ENCODE measurements around the gene PTK6.

PTK6 gene

GRCh38 chr20:63493563-63494020, 43.6 kb downstream of the PTK6 start:
- Mint-ChIP-seq H3K36me3 (ENCODE audit: low read depth) (no peaks in the 10 kb centered on the region), H3K27ac (no peak overlapping the region)
- intact Hi-C loops (cut with micrococcal nuclease) = no loop called here

GRCh38 chr20:63492982-63493381, 44.2 kb downstream of the PTK6 start:
- Mint-ChIP-seq H3K4me3 (no peak overlapping the region), H3K27me3 (peaks cover 61% of the 10 kb centered on the region), H3K9me3 (peaks cover 12% of the 10 kb centered on the region), H3K4me1 (ENCODE audit: low read depth) (peaks cover 12% of the 10 kb centered on the region), H3K36me3 (ENCODE audit: low read depth) (no peaks in the 10 kb centered on the region), H3K27ac (no peak overlapping the region)
- intact Hi-C loops (cut with micrococcal nuclease) = no loop called here

More at GRCh38 chr20:63493563-63494020, 43.6 kb downstream of the PTK6 start:
- peaks cover 62% of the 10 kb centered on the region for H3K27me3 Mint-ChIP-seq
- no peak overlapping the region for H3K4me3 Mint-ChIP-seq
- peaks cover 12% of the 10 kb centered on the region for H3K4me1 Mint-ChIP-seq (ENCODE audit: low read depth)
- peaks cover 12% of the 10 kb centered on the region for H3K9me3 Mint-ChIP-seq

GRCh38 chr20:63492518-63492917, 44.7 kb downstream of the PTK6 start:
- Mint-ChIP-seq H3K27ac (no peak overlapping the region), H3K4me3 (no peak overlapping the region), H3K27me3 (peaks cover 59% of the 10 kb centered on the region), H3K9me3 (peaks cover 12% of the 10 kb centered on the region), H3K36me3 (ENCODE audit: low read depth) (no peaks in the 10 kb centered on the region), H3K4me1 (ENCODE audit: low read depth) (peaks cover 12% of the 10 kb centered on the region)
- intact Hi-C loops (cut with micrococcal nuclease) = no loop called here

GRCh38 chr20:63491635-63492230, 45.4 kb downstream of the PTK6 start:
- H3K4me3 Mint-ChIP-seq = no peak overlapping the region
- H3K36me3 Mint-ChIP-seq (ENCODE audit: low read depth) = no peaks in the 10 kb centered on the region
- H3K27ac Mint-ChIP-seq = no peak overlapping the region
- peaks cover 8% of the 10 kb centered on the region for H3K4me1 Mint-ChIP-seq (ENCODE audit: low read depth)
- H3K9me3 Mint-ChIP-seq = peaks cover 12% of the 10 kb centered on the region
- H3K27me3 Mint-ChIP-seq = peaks cover 55% of the 10 kb centered on the region
- intact Hi-C loops (cut with micrococcal nuclease) = no loop called here

GRCh38 chr20:63491078-63491477, 46.1 kb downstream of the PTK6 start:
- peaks cover 1% of the 10 kb centered on the region for H3K4me1 Mint-ChIP-seq (ENCODE audit: low read depth)
- no peaks in the 10 kb centered on the region for H3K36me3 Mint-ChIP-seq (ENCODE audit: low read depth)
- no peak overlapping the region for H3K27ac Mint-ChIP-seq
- intact Hi-C loops (cut with micrococcal nuclease) = no loop called here
- H3K27me3 Mint-ChIP-seq = peaks cover 51% of the 10 kb centered on the region
- no peak overlapping the region for H3K4me3 Mint-ChIP-seq
- H3K9me3 Mint-ChIP-seq = peaks cover 12% of the 10 kb centered on the region

- Mint-ChIP-seq H3K9me3 (peaks cover 12% of the 10 kb centered on the region), H3K27me3 (peaks cover 49% of the 10 kb centered on the region), H3K27ac (no peak overlapping the region), H3K4me3 (no peak overlapping the region), H3K36me3 (ENCODE audit: low read depth) (no peaks in the 10 kb centered on the region), H3K4me1 (ENCODE audit: low read depth) (no peaks in the 10 kb centered on the region)
- intact Hi-C loops (cut with micrococcal nuclease) = no loop called here
Observed at GRCh38 chr20:63490416-63490815, 46.8 kb downstream of the PTK6 start.

- no peaks in the 10 kb centered on the region for H3K4me1 Mint-ChIP-seq (ENCODE audit: low read depth)
- no peak overlapping the region for H3K4me3 Mint-ChIP-seq
- no peak overlapping the region for H3K27ac Mint-ChIP-seq
- H3K36me3 Mint-ChIP-seq (ENCODE audit: low read depth) = no peaks in the 10 kb centered on the region
- intact Hi-C loops (cut with micrococcal nuclease) = no loop called here
- H3K9me3 Mint-ChIP-seq = peaks cover 12% of the 10 kb centered on the region
- H3K27me3 Mint-ChIP-seq = peaks cover 61% of the 10 kb centered on the region
Observed at GRCh38 chr20:63488315-63489251, 48.6 kb downstream of the PTK6 start.

GRCh38 chr20:63487781-63488241, 49.4 kb downstream of the PTK6 start:
- no peaks in the 10 kb centered on the region for H3K4me1 Mint-ChIP-seq (ENCODE audit: low read depth)
- no peak overlapping the region for H3K4me3 Mint-ChIP-seq
- peaks cover 68% of the 10 kb centered on the region for H3K27me3 Mint-ChIP-seq
- peaks cover 12% of the 10 kb centered on the region for H3K9me3 Mint-ChIP-seq
- no peak overlapping the region for H3K27ac Mint-ChIP-seq
- intact Hi-C loops (cut with micrococcal nuclease) = no loop called here
- H3K36me3 Mint-ChIP-seq (ENCODE audit: low read depth) = no peaks in the 10 kb centered on the region

- H3K27me3 Mint-ChIP-seq = peaks cover 71% of the 10 kb centered on the region
- intact Hi-C loops (cut with micrococcal nuclease) = no loop called here
- peaks cover 7% of the 10 kb centered on the region for H3K9me3 Mint-ChIP-seq
- no peaks in the 10 kb centered on the region for H3K4me1 Mint-ChIP-seq (ENCODE audit: low read depth)
- no peak overlapping the region for H3K4me3 Mint-ChIP-seq
- H3K27ac Mint-ChIP-seq = no peak overlapping the region
- H3K36me3 Mint-ChIP-seq (ENCODE audit: low read depth) = no peaks in the 10 kb centered on the region
Observed at GRCh38 chr20:63487116-63487764, 49.9 kb downstream of the PTK6 start.

- Mint-ChIP-seq H3K27ac (no peak overlapping the region), H3K4me3 (no peak overlapping the region), H3K9me3 (no peaks in the 10 kb centered on the region), H3K27me3 (peaks cover 73% of the 10 kb centered on the region), H3K4me1 (ENCODE audit: low read depth) (no peaks in the 10 kb centered on the region), H3K36me3 (ENCODE audit: low read depth) (no peaks in the 10 kb centered on the region)
- intact Hi-C loops (cut with micrococcal nuclease) = no loop called here
Observed at GRCh38 chr20:63486300-63486855, 50.8 kb downstream of the PTK6 start.

- intact Hi-C loops (cut with micrococcal nuclease) = no loop called here
- Mint-ChIP-seq H3K27me3 (peaks cover 68% of the 10 kb centered on the region), H3K4me1 (ENCODE audit: low read depth) (no peaks in the 10 kb centered on the region), H3K4me3 (no peak overlapping the region), H3K9me3 (no peaks in the 10 kb centered on the region), H3K36me3 (ENCODE audit: low read depth) (no peaks in the 10 kb centered on the region), H3K27ac (no peak overlapping the region)
Observed at GRCh38 chr20:63484651-63485403, 52.3 kb downstream of the PTK6 start.

GRCh38 chr20:63484236-63484635, 52.9 kb downstream of the PTK6 start:
- intact Hi-C loops (cut with micrococcal nuclease) = no loop called here
- no peaks in the 10 kb centered on the region for H3K9me3 Mint-ChIP-seq
- H3K4me3 Mint-ChIP-seq = no peak overlapping the region
- H3K27ac Mint-ChIP-seq = no peak overlapping the region
- H3K4me1 Mint-ChIP-seq (ENCODE audit: low read depth) = no peaks in the 10 kb centered on the region
- H3K36me3 Mint-ChIP-seq (ENCODE audit: low read depth) = no peaks in the 10 kb centered on the region
- peaks cover 65% of the 10 kb centered on the region for H3K27me3 Mint-ChIP-seq

GRCh38 chr20:63483834-63484233, 53.3 kb downstream of the PTK6 start:
- H3K27me3 Mint-ChIP-seq = peaks cover 62% of the 10 kb centered on the region
- no peaks in the 10 kb centered on the region for H3K36me3 Mint-ChIP-seq (ENCODE audit: low read depth)

More at GRCh38 chr20:63483834-63484233, 53.3 kb downstream of the PTK6 start:
- Mint-ChIP-seq H3K4me3 (no peak overlapping the region), H3K4me1 (ENCODE audit: low read depth) (no peaks in the 10 kb centered on the region), H3K27ac (no peak overlapping the region), H3K9me3 (no peaks in the 10 kb centered on the region)
- intact Hi-C loops (cut with micrococcal nuclease) = no loop called here
